GM12875 (cell line): ENCODE measurements around the gene HHATL.

Experiments
- H3K4me3 ChIP-seq: one replicate; pipeline ENCODE4 v1.5.1; 2011; ENCODE audit warnings: low read depth, low read length, control low read depth
- CTCF ChIP-seq: IDR thresholded peaks from 2 replicates; pipeline ENCODE4 v1.5.1; 2011; ENCODE audit warnings: low read depth, mild to moderate bottlenecking, control low read depth, inconsistent platforms, low read length, moderate library complexity, borderline replicate concordance; ENCODE audit not compliant: insufficient read depth

Gene HHATL

GRCh38 chr3:42741796-42742195, 39.2 kb upstream of the HHATL start:
- H3K4me3 ChIP-seq: no peak overlapping the region
- TF ChIP-seq CTCF: no peak

DNA sequence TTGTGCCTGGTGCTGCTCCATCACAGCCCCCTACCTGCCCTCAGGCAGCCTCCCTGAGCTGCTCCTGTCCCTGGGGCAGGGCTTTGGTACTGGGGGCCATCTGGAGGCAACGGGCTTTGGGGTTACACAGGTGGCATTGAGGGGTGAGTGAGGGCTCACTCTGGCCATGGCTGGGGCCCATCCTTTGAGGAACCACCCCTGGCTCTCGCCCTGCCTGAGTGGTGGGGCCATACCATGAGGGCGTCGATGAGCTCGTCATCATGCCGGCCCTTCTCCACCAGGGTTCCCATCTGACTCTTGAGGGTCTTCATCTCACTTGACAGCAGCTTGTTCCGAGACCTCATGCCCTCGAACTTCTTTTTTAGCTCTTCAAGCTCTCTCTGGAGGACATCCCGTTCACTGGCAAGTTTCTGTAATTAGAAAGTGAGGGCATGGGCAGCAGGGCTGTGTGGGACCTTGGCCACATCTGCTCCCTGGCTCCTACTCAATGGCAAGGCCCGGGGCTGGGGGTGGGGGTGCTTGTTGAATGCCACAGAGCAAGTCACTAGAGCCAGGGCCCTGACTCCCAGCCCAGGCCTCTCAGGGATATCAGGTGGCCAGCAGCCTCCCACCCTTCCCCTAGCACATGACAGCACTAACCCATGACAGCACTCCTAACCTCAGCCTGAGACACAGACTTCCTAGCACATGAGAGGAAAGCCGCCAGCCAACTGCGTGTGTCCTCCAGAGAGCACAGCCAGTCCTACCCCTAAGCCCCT, 37.0 kb upstream of the HHATL start:
- no peak for TF ChIP-seq CTCF
- H3K4me3 ChIP-seq: no peak overlapping the region

DNA sequence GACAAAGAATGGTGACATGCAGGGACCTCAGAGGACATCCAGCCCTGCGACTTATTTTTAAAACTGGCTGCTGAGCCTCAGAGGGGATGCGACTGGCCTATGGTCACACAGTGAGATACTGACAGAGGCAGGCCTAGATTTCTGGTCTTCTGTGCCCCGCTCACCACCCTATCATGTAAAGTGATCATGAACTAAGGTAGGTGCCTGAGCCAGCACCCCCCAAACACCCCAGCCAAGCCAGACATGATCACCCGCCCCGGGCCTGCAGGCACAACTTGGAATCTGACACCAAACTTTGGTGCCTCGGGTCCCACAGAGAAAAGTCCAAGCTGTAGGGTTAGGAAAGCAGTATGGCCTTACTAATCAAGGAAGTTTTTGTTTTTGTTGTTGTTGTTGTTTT, 33.9 kb upstream of the HHATL start:
- no peak overlapping the region for H3K4me3 ChIP-seq
- TF ChIP-seq CTCF: no peak

DNA sequence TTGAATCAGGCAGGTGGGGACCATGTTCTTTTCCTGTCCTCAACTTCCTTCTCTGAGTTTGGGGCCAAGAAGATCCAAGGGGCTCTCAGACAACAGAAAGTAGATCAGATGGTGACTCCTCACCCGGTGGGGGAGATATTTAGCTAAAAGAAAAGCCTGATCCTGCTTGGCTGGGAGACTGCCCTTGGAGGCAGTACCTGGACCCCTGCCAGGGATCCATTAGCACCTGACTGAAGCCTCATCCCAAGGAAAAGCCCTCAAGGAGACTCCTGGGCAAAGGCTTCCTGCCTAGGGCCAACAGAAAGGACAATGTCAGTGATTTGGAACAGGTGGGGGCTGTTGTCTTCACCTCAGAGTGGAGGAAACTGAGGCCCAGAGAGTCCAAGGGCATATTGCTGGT, 33.5 kb upstream of the HHATL start:
- no peak overlapping the region for H3K4me3 ChIP-seq
- TF ChIP-seq CTCF: no peak

- TF ChIP-seq CTCF: no peak
- no peak overlapping the region for H3K4me3 ChIP-seq
Observed at GRCh38 chr3:42735615-42736014, 33.0 kb upstream of the HHATL start.

- TF ChIP-seq CTCF: no peak
- H3K4me3 ChIP-seq: no peak overlapping the region
Observed at GRCh38 chr3:42735019-42735418, 32.4 kb upstream of the HHATL start.

- H3K4me3 ChIP-seq: no peak overlapping the region
- TF ChIP-seq CTCF: no peak
Observed at GRCh38 chr3:42734263-42734860, 31.8 kb upstream of the HHATL start.
